Fibroblast of lung (primary cell): ENCODE measurements around the gene PITX3. TPM values are rescaled to one million over a fixed set of nuclear protein-coding genes. Genes with fewer than 3 reads are reported as not detected.

Experiments used
- DNase-seq, 2 donors: peaks; one replicate each; pipeline versions ENCODE4 v3.0.0 to v3.0.0-alpha.2; 2010; ENCODE audit warnings: low read depth in 2 of 2
- H2AFZ ChIP-seq: 2 replicates; pipeline ENCODE4 v1.5.1; 2012; ENCODE audit warnings: low read length, control low read depth, inconsistent platforms
- H3K27ac ChIP-seq: 2 replicates; pipeline ENCODE4 v1.5.1; 2011; ENCODE audit warnings: low read length, control low read depth; ENCODE audit not compliant: insufficient read depth
- H3K27me3 ChIP-seq: 2 replicates; pipeline ENCODE4 v1.5.1; 2011; ENCODE audit warnings: mild to moderate bottlenecking, low read length; ENCODE audit not compliant: control insufficient read depth, insufficient read depth
- H3K36me3 ChIP-seq: 2 replicates; pipeline ENCODE4 v1.5.1; 2011; ENCODE audit warnings: low read length; ENCODE audit not compliant: control insufficient read depth, insufficient read depth
- H3K4me1 ChIP-seq: 2 replicates; pipeline ENCODE4 v1.5.1; 2011; ENCODE audit warnings: low read length; ENCODE audit not compliant: control insufficient read depth, insufficient read depth; ENCODE audit errors: extremely low read depth
- H3K4me2 ChIP-seq: 2 replicates; pipeline ENCODE4 v1.5.1; 2011; ENCODE audit warnings: low read length, control low read depth; ENCODE audit not compliant: insufficient read depth; ENCODE audit errors: extremely low read depth
- H3K4me3 ChIP-seq, 4 experiments: fragments of 200-600 bp in 1 of 4; sonication (generic) in 1 of 4; replicated peaks in 1 of 4; 2 replicates each; pipeline ENCODE4 v1.5.1; 2011 to 2016; ENCODE audit warnings: low read length in 4 of 4, low read depth in 3 of 4, mild to moderate bottlenecking in 3 of 4, control low read depth in 2 of 4, inconsistent platforms in 1 of 4, mixed read lengths in 1 of 4; ENCODE audit not compliant: insufficient read depth in 1 of 4; ENCODE audit errors: control extremely low read depth in 1 of 4
- H3K79me2 ChIP-seq: 2 replicates; pipeline ENCODE4 v1.5.1; 2012; ENCODE audit warnings: mild to moderate bottlenecking, low read length, inconsistent platforms; ENCODE audit not compliant: control insufficient read depth, insufficient read depth
- H3K9ac ChIP-seq: 2 replicates; pipeline ENCODE4 v1.5.1; 2011; ENCODE audit warnings: mild to moderate bottlenecking, low read length, control low read depth; ENCODE audit not compliant: insufficient read depth
- H3K9me3 ChIP-seq: 2 replicates; pipeline ENCODE4 v1.5.1; 2012; ENCODE audit warnings: low read depth, low read length; ENCODE audit not compliant: control insufficient read depth, insufficient read depth
- H4K20me1 ChIP-seq: 2 replicates; pipeline ENCODE4 v1.5.1; 2011; ENCODE audit warnings: low read length; ENCODE audit not compliant: control insufficient read depth, insufficient read depth; ENCODE audit errors: extremely low read depth
- EZH2 ChIP-seq: IDR thresholded peaks from 2 replicates; pipeline ENCODE4 v1.5.1; 2012; ENCODE audit warnings: low read length, control low read depth, mild to moderate bottlenecking; ENCODE audit errors: missing control alignments
- polyA plus RNA-seq, 2 donors: library from polyadenylated mRNA; depleted of rRNA in 1 of 2; stranded (reverse) in 1 of 2; unstranded in 1 of 2; fragments of >200 nt; gene quantifications; 2 replicates each; pipeline ENCODE4 v1.2.1, GENCODE V29; 2011 to 2012; ENCODE audit warnings: missing spikeins in 1 of 2
- total RNA-seq: library from RNA; depleted of rRNA; stranded (reverse); fragments of >200 nt; gene quantifications from 2 replicates; pipeline ENCODE4 v1.2.1, GENCODE V29; 2014
- TF ChIP-seq, protein P1 (sequence below), 2 donors: IDR thresholded peaks in 1 of 2; conservative IDR thresholded peaks in 1 of 2; 1 replicate in 1 of 2; 2 replicates in 1 of 2; pipeline ENCODE4 v1.5.1; 2011 to 2012; ENCODE audit warnings: low read length in 2 of 2, control low read depth in 1 of 2, inconsistent platforms in 1 of 2, low read depth in 1 of 2, mild to moderate bottlenecking in 1 of 2

Gene PITX3
- total and polyA plus RNA-seq, 2 donors (not counting 1 experiment from before 2014, with no cell fraction given) = not detected

DNA sequence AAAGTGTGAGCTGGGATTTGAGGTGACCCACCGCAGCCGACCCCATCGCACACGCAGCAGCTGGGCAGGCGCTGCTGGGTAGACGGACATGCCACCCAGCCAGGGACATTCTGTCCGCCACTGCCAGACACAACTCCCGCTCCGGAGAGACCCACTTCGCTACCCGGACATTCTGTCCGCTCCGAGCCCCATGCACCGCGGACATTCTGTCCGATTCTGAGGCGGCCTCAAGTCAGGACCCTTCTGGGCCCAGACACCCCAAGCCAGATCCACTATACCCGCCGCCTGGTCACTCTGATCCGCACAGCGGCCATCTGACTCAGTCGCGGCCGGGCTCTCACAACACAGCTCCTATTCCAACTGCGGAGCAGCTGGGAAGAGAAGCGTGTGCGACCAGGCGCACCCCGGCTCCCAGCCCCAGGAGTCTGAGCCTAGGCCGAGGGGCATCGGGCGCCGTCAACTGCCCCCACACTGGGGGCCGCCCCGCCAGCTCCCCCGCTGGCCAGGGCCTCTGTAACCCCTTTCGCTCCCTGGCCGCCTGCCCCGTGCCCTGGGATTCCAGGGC lies 763 bp downstream of the PITX3 start:
- DNase-seq = no peak
- TF ChIP-seq EZH2 = peak; percentile 62
- TF ChIP-seq, protein P1, sequence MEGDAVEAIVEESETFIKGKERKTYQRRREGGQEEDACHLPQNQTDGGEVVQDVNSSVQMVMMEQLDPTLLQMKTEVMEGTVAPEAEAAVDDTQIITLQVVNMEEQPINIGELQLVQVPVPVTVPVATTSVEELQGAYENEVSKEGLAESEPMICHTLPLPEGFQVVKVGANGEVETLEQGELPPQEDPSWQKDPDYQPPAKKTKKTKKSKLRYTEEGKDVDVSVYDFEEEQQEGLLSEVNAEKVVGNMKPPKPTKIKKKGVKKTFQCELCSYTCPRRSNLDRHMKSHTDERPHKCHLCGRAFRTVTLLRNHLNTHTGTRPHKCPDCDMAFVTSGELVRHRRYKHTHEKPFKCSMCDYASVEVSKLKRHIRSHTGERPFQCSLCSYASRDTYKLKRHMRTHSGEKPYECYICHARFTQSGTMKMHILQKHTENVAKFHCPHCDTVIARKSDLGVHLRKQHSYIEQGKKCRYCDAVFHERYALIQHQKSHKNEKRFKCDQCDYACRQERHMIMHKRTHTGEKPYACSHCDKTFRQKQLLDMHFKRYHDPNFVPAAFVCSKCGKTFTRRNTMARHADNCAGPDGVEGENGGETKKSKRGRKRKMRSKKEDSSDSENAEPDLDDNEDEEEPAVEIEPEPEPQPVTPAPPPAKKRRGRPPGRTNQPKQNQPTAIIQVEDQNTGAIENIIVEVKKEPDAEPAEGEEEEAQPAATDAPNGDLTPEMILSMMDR (conservative IDR thresholded peaks at IDR 0.05 in 1 of 2, IDR thresholded peaks at IDR 0.05 in 1 of 2; ENCODE audit: low read depth in 1 of 2, low read length in 2 of 2) = no peak

DNA sequence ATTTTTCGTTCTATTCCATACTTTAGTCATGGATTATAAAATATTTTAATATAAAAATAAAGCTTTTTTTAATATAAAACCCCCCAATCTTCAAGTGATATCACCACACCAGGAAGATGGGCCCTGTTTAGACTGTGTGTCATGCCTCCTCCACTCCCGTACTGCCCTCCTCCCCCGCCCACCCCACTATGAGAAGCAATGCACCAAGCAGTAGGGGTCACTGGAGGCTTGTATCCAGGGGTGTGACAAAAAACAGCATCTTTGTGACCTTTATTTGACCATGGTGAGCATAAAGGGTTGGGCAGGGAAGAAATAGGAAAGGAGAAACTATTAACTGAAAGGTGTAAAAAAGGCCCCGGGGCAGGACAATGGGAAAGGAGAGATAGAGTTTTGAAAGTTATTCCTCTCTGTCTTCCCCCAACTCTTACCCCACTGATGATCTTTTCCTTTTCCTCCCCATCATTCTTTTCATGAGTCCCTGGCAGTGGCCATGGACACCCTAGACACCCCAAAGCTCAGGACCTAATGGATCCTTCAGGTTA lies 3.5 kb downstream of the PITX3 start:
- H2AFZ ChIP-seq = no peak overlapping the region
- TF ChIP-seq, protein P1 (conservative IDR thresholded peaks at IDR 0.05 in 1 of 2, IDR thresholded peaks at IDR 0.05 in 1 of 2; ENCODE audit: low read depth in 1 of 2, low read length in 2 of 2) = no peak
- no peak for TF ChIP-seq EZH2
- no peaks in the 10 kb centered on the region for H3K36me3 ChIP-seq
- no peak overlapping the region for H3K27ac ChIP-seq
- no peak overlapping the region for H3K4me2 ChIP-seq
- H3K4me3 ChIP-seq = no peak overlapping the region
- H3K79me2 ChIP-seq = no peaks in the 10 kb centered on the region
- no peak for DNase-seq
- no peaks in the 10 kb centered on the region for H3K9me3 ChIP-seq
- peaks cover 8% of the 10 kb centered on the region for H3K4me1 ChIP-seq
- peaks cover 39% of the 10 kb centered on the region for H3K27me3 ChIP-seq
- H4K20me1 ChIP-seq = no peaks in the 10 kb centered on the region
- H3K9ac ChIP-seq = no peak overlapping the region

More for the DNA sequence above, 763 bp downstream of the PITX3 start:
- Histone ChIP-seq H3K27ac (no peak overlapping the region), H3K4me3 (peak overlapping the region in 3 of 4 experiments; percentile 60 to 73 (median 65)), H3K27me3 (peaks cover 34% of the 10 kb centered on the region), H3K9ac (no peak overlapping the region), H3K36me3 (no peaks in the 10 kb centered on the region), H2AFZ (no peak overlapping the region), H3K4me2 (peak overlapping the region; percentile 96), H3K79me2 (peaks cover 1% of the 10 kb centered on the region), H4K20me1 (no peaks in the 10 kb centered on the region), H3K4me1 (peaks cover 14% of the 10 kb centered on the region), H3K9me3 (no peaks in the 10 kb centered on the region)

DNA sequence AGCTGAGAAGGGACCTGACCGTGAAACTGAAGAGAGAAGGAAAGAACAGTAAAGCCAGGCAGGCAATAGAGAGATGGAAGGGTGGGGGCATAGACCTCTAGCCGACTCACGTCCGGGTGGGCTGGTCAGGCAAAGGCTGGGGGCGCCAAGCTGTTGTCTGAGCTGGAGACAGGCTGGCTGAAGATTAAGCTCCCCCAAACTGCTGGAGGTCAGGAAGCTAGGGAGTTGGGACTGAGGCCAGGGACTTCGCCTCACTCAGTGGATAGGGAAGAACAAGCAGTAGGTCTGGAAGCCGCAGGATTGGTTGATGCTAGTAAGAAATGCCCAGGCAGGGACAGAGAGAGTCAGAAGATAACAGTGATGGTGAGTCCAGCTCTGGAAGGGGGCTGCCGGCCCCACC lies 5.3 kb downstream of the PITX3 start:
- no peak overlapping the region for H3K4me2 ChIP-seq
- no peak for DNase-seq
- peaks cover 46% of the 10 kb centered on the region for H3K27me3 ChIP-seq
- H3K36me3 ChIP-seq = no peaks in the 10 kb centered on the region
- H3K4me3 ChIP-seq = no peak overlapping the region
- H3K4me1 ChIP-seq = peaks cover under 1% of the 10 kb centered on the region
- H4K20me1 ChIP-seq = no peaks in the 10 kb centered on the region
- no peak for TF ChIP-seq EZH2
- TF ChIP-seq, protein P1 (conservative IDR thresholded peaks at IDR 0.05 in 1 of 2, IDR thresholded peaks at IDR 0.05 in 1 of 2; ENCODE audit: low read depth in 1 of 2, low read length in 2 of 2) = no peak
- H3K79me2 ChIP-seq = no peaks in the 10 kb centered on the region
- no peak overlapping the region for H3K27ac ChIP-seq
- no peak overlapping the region for H2AFZ ChIP-seq
- H3K9ac ChIP-seq = no peak overlapping the region
- H3K9me3 ChIP-seq = no peaks in the 10 kb centered on the region
